OCI-LY7 (cell line): Measurements from ENCODE around the gene MEIS2.

Experiments
- CTCF ChIP-seq: fragments of 200-600 bp; sonication (generic); conservative IDR thresholded peaks from 2 replicates; pipeline ENCODE4 v1.5.1; 2014; ENCODE audit warnings: mild to moderate bottlenecking, antibody characterized with exemption, low read length, moderate library complexity, mixed read lengths
- EZH2phosphoT487 ChIP-seq: fragments of 200-600 bp; sonication (generic); IDR thresholded peaks from 2 replicates; pipeline ENCODE4 v1.6.1; 2018; ENCODE audit warnings: low read depth, borderline replicate concordance, mild to moderate bottlenecking, mixed run types, antibody characterized with exemption, low read length, moderate library complexity, mixed read lengths

GRCh38 chr15:37058316-37058985 is 41.9 kb downstream of the MEIS2 start:
- TF ChIP-seq CTCF (no peak), EZH2phosphoT487 (no peak)
